GM12874 (cell line): ENCODE measurements around the gene TTC38.

Experiments used
- CTCF ChIP-seq: IDR thresholded peaks from 2 replicates; pipeline ENCODE4 v1.5.1; 2011; ENCODE audit warnings: low read depth, mild to moderate bottlenecking, control low read depth, low read length, moderate library complexity; ENCODE audit not compliant: insufficient read depth

The TTC38 gene

GRCh38 chr22:46229701-46230100 lies 38.1 kb upstream of the TTC38 start:
- TF ChIP-seq CTCF, result no peak

- no peak for TF ChIP-seq CTCF
Observed at GRCh38 chr22:46230262-46230901, 37.4 kb upstream of the TTC38 start.

GRCh38 chr22:46233231-46233630 lies 34.6 kb upstream of the TTC38 start:
- TF ChIP-seq CTCF, result no peak

- no peak for TF ChIP-seq CTCF
Observed at GRCh38 chr22:46234969-46235368, 32.8 kb upstream of the TTC38 start.

GRCh38 chr22:46237453-46238124 lies 30.2 kb upstream of the TTC38 start:
- TF ChIP-seq CTCF, result no peak

GRCh38 chr22:46238541-46238940 lies 29.3 kb upstream of the TTC38 start:
- TF ChIP-seq CTCF, result no peak

- TF ChIP-seq CTCF, result no peak
Observed at GRCh38 chr22:46239261-46240048, 28.4 kb upstream of the TTC38 start.
